Measurements from ENCODE around the gene TMEM94.
A peak's percentile ranks its signal among the peaks of the same experiment; 100 is the strongest.
"Not testable (repeated sequence)": the region's sequence is repeated elsewhere in the genome, so short reads cannot be mapped to it uniquely, and the experiment has no call there.

The TMEM94 gene

GRCh38 chr17:75456417-75457046 lies at the start of gene TMEM94:
Gene TMEM94 (plus strand): TSS chr17:75456635. CDS start chr17:75471906, 15,271 bp downstream.
- DNase-seq: peak; percentile 85

- no peak for DNase-seq
These were observed 48.6 kb upstream of the TMEM94 start for GRCh38 chr17:75407655-75408352.

- DNase-seq: no peak
These were observed 46.3 kb upstream of the TMEM94 start for GRCh38 chr17:75410141-75410540.

DNA sequence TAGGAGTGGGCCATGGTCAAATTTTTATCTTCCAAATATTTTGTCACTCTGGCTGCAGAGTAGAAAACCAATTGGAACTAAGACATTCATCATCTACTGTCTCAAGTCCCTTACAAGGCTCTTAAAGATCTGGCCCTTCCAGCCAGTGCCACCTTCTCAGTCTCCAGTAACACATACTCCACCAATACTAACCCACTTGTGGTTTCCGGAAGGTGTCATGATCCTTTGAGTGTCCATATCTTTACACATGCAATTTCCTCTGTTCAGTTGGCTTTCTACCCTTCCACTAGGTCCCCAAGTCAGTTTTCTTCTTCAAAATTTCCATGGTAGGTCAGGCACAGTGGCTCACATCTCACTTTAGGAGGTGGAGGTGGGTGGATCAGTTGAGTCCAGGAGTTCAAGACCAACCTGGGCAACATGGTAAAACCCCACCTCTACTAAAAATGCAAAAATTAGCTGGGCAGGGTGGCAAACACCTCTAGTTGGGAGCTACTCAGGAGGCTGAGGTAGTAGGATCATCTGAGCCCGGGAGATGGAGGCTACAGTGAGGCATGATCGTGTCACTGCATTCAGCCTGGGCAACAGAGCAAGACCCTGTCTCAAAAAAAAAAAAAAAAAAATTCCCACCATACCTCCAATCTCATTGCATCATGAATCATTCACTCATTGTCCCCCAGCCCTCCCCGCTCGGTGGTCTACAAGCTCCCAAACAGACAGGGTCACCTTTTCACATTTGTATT lies 44.9 kb upstream of the TMEM94 start:
- no peak for DNase-seq

DNA sequence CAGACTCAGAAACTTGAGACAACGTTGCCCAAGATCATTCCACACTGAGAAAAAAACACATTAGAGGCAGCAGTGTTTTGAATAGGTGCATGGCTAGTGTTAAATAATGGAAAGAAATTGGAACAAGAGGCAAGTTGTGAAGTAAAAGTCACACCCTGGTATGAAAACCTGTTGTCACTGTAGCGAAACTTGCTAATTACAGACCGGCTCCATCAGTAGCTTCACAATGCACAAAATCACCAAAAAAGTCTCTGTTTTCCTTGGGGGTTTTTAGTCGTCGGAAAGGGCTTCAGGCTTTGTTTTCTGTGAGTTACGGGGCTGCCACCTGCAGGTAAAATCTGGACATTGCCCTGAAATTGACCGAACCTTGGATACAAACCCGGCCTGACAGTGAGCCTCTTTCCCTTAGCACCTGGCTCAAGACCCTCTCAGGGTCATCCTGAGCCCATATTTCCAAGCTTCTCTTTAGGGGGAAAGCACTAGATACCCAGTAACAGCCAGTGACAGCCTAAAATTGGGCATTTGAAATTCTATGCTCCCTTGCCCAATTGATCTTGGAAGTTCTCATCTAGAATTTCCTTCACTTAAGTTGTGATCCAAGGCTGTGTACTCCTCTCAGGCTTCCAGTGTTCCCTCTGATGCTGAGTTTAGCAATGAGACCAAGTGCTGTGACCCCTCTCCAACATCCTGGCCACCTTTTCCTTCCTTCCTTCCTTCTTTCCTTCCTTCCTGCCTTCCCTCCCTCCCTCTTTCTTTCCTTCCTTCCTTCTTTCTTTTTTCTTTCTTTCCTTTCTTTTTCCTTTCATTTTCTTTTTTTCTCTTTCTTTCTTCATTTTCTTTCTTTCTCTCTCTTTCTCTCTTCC lies 43.7 kb upstream of the TMEM94 start:
- DNase-seq: peak; percentile 64

- DNase-seq: no peak
These were observed 41.9 kb upstream of the TMEM94 start for GRCh38 chr17:75414488-75414887.

- no peak for DNase-seq
These were observed 40.4 kb upstream of the TMEM94 start for GRCh38 chr17:75416006-75416405.

DNA sequence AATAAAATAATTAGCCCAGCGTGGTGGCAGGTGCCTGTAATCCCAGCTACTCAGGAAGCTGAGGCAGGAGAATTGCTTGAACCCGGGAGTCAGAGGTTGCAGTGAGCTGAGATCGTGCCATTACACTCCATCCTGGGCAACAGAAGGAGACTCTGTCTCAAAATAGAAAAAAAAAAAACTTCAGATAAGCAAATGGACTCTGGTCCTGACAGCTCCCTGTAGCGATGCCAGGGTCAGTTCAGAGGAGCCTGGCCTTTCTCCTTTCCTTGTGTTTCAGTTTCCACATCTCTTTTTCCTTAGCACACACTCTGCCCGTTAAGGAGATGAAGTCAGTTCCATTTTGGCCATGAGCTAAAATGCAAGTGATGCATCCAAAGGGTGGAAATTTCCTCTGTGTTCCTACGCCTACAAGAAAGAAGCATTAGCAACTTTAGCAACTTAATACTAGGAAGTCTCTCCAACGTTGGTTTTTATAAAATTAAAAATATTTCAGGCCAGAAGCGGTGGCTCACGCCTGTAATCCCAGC lies 39.3 kb upstream of the TMEM94 start:
- no peak for DNase-seq

DNA sequence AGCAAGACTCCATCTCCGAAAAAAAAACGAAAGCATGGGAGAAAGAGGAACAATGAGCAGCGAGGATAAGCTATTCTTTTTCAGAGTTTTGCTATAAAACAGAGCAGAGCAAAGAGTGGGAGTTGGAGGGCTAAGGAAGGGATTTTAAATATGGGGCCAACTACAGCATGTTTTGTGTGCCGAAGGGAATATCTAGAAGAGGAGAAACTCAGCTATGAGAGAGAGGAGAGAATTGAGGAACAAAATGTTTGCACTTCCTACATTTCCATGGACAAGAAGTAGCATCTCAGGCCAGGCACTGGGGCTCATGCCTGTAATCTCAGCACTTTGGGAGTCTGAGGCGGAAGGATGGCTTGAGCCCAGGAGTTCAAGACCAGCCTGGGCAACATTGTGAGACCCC lies 37.9 kb upstream of the TMEM94 start:
- no peak for DNase-seq

- DNase-seq: no peak
These were observed 27.6 kb upstream of the TMEM94 start for GRCh38 chr17:75428543-75429469.

DNA sequence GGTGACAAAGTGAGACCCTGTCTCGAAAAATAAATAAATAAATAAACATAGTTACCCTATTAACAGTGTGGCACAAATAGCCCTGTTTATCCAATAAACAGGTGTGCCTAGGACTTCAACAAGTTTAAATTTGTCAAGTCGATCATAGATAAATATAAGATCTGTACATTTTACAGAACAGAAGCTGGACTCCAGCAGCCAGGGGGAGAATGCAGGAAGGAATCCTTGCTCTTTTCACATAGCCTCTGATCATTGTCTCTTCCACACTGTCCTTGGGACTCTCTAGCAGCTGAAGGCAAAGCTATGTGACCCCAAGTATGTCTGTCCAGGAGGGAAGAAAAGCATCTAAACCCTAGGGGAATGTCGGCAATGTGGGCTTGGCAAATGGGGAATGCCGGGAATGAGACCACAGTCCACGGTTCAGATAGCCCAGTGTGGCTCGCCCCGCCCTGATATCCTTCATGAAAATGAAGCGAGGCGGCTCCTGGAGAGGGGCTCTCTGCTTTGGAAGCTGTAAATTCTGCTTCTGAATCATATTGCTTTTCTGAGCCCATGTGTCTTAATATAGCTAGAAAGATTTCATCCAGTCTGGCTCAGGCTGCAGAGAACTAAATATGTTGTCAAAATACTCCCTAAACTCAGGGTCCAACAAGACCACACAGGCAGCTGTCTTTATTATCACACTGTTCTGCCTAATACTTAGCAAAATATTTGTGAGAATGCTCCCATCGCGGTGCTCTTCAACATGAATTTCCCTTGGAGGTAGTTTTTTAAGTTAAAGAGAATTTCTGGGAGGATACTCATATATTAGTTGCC lies 26.1 kb upstream of the TMEM94 start:
- DNase-seq: no peak

DNA sequence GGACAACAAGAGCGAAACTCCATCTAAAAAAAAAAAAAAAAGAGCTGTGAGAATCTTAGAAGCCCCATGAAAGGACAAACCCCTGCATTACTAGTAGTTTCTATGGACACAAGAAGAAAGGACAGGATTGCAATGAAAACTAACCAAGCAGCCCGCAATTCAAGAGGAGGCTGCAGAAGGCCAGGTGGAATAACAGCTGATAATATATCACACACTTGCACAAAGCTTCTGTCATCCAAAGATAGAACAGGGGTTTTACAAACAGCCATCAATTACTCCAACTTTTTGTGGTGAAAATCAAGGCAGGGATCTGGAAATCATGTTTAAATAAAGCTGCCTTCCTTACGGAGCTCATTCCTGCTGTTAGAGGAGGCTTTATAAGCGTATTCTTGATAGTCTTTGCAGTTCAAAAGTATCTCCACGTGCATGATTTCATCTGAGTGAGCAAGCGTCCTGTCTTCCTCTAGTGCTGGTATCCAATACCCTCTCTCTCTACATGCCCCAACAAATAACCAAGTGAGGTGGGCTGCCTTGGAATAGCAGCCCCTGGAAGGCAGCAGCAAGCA lies 23.1 kb upstream of the TMEM94 start:
- no peak for DNase-seq

DNA sequence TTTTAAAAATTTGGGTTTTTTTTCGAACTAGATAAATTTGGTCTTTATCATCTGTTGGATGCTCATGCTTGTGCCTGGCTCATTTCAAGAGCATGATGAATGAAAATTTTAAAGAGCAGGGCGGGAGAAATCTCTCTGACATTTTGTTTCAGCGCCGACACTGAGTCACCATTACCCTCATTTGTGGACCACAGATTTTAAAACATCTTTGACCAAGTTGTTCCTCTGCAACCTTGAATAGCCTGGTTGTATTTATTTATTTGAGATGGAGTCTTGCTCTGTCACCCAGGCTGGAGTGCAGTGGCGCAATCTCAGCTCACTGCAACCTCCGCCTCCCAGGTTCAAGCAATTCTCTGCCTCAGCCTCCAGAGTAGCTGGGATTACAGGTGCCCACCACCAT lies 22.0 kb upstream of the TMEM94 start:
- not testable (repeated sequence) for DNase-seq

GRCh38 chr17:75437404-75437803 lies 19.0 kb upstream of the TMEM94 start:
- not testable (repeated sequence) for DNase-seq

DNA sequence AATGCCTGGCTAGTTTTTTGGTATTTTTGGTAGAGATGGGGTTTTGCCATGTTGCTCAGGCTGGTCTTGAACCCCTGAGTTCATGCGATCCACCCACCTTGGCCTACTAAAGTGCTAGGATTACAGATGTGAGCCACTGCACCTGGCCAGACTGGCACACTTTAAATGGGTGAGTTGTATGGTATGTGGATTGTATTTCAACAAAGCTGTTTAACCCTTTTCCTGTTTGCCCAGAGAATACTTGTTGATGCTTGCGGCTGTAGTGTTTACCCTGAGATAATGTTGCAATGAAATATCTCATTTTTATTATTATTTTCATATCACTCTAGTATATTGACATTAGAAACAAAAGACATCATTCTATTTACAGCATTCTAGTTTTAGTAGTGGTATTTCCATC lies 17.1 kb upstream of the TMEM94 start:
- DNase-seq: no peak

GRCh38 chr17:75440738-75441448 lies 15.5 kb upstream of the TMEM94 start:
- no peak for DNase-seq

- DNase-seq: no peak
These were observed 14.0 kb upstream of the TMEM94 start for GRCh38 chr17:75442168-75443103.

- no peak for DNase-seq
These were observed 11.1 kb upstream of the TMEM94 start for GRCh38 chr17:75445296-75445695.
